Sciatic nerve (tissue), 2 donors: ENCODE measurements around the gene GPR15. TPM values are rescaled to one million over a fixed set of nuclear protein-coding genes. Genes with fewer than 3 reads are reported as not detected.

Experiments
- ATAC-seq: fragments of 200-7000 bp; cut with Tn5 transposase; one replicate; pipeline ENCODE4 v1.9.1; 2020; ENCODE audit warnings: mild to moderate bottlenecking, moderate library complexity
- DNase-seq: peaks from one replicate; pipeline ENCODE4 v3.0.0-alpha.2; 2020; ENCODE audit warnings: low spot score
- intact Hi-C: fragments of 100-400 bp; cut with DNase I; formaldehyde crosslinking; loops from one replicate; pipeline ENCODE4 v1.14.2; 2022
- total RNA-seq: library from RNA; stranded (reverse); fragmentation: NEBNext Ultra II Directional; extraction: Animal tissue kit (Norgen Biotek cat#: 25700); gene quantifications from one replicate; pipeline ENCODE4 v1.2.1, GENCODE V29; 2021
- donor health status: DM: no; HTN: no; CAD: no.
- donor health status: DM: no; HTN: no; CAD: no.

The GPR15 gene
- total RNA-seq, 1 donor from 2014 or later, result 0.36 TPM

DNA sequence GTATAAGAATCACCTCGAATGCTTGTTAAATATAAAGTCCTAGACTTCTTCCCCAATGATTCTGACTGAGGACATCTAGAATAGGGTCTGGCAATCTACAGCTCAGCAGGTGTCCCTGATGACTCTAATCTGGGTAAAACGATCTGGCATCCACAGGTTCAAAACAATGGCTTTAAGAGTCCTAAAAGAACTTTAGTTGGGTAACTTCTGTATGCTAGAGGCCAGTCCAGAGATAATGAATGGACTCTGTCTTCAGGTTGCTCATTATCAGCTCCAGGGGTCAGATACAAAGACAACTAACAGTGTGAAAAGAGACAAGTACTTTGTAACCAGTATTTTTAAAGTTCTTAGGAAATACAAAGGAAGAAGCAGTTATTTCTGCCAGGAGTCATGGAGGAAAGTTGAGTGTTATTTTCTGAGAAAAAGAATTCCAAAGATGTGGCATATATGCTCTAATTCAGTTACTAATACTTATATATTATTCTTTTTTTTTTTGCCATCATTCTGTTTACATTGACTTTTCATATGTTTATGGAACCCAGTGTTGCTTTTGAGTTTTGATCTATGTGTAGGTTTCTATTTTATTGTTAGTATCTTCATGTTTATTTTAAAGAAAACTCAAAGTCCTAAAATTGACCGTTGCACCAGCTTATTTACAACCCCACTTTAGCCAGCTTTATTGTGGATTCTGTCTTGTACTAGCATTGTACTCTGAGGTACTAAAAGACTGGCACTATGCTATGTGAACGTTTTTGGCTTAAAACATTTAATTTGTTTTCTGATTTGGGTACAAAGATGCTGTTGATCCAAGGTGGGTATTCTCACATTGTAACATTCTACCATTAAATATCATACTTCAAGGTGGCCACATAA, 3.1 kb upstream of the GPR15 start:
- DNase-seq (no peak), ATAC-seq (no peak)
- intact Hi-C loops, result no loop called here

DNA sequence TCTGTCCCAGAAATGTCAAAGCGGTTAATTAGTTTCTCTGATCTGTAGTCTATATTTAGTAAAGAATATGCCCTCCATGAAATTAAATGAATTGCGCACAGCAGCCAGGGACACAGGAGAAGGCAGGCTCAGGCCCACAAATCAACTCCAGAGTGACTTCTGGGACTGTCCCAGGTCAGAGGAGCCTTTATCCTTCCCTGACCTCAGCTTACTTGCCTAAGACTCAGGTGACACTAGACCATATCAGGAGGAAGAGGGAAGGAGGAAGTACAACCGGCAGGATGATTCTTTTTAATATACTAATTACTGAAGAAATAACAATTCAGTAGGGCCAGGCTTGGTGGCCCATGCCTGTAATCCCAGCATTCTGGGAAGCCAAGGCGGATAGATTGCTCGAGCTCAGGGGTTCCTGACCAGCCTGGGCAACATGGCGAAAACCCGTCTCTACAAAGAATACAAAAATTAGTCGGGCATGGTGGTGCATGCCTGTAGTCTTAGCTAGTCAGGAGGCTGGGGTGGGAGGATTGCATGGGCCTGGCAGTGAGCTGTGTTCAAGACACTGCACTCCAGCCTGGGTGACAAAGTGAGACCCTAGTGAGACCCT, 1.8 kb upstream of the GPR15 start:
- DNase-seq (no peak), ATAC-seq (no peak)
- intact Hi-C loops, result no loop called here

DNA sequence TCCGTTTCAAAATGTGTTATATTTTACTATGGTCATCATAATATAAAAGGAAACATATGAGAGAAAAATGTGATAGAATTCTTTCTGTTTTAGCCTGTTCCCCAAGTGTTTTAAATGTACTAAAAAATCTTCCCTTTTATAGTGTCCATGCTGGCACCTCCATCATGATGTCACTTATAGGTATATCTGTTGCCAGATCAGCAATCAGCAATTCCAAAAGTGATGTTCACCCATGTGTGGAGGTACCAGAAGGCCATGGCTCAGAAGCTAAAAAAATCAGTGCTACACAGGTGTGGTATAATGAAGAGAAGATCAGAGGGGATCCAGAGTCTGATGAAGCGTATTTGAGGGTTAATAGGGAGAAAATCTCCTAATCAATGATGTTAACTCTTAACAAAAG, 1.1 kb upstream of the GPR15 start:
- intact Hi-C loops, result no loop called here
- ATAC-seq (no peak), DNase-seq (no peak)

DNA sequence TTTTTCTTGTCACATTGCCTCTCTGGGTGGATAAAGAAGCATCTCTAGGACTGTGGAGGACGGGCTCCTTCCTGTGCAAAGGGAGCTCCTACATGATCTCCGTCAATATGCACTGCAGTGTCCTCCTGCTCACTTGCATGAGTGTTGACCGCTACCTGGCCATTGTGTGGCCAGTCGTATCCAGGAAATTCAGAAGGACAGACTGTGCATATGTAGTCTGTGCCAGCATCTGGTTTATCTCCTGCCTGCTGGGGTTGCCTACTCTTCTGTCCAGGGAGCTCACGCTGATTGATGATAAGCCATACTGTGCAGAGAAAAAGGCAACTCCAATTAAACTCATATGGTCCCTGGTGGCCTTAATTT, 478 bp downstream of the GPR15 start:
- intact Hi-C loops, result no loop called here
- DNase-seq (no peak), ATAC-seq (no peak)

DNA sequence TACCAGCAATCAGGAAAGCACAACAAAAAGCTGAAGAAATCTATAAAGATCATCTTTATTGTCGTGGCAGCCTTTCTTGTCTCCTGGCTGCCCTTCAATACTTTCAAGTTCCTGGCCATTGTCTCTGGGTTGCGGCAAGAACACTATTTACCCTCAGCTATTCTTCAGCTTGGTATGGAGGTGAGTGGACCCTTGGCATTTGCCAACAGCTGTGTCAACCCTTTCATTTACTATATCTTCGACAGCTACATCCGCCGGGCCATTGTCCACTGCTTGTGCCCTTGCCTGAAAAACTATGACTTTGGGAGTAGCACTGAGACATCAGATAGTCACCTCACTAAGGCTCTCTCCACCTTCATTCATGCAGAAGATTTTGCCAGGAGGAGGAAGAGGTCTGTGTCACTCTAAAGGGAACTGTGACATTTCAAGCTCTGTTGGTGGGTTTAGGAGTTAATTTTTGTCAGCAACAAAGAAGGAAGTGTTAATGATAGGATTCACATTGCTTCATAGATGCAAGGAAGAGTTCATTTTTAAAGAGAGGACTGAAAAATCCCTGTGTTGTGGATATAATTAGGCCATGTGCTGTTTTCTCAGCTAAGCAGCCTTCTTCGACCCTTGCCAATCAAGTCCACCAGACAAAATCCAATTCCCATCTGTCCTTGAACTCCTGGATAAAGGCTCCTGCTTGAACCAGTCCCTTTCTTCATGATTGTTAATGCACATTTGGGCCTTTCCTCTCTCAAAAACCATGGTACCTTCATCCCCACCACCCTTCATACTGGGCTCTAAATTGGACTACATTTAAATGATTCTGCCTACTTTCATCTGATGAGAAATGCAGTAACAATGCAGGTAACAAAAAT, 1.2 kb downstream of the GPR15 start:
- no peak for ATAC-seq
- no peak for DNase-seq
- intact Hi-C loops, result no loop called here

DNA sequence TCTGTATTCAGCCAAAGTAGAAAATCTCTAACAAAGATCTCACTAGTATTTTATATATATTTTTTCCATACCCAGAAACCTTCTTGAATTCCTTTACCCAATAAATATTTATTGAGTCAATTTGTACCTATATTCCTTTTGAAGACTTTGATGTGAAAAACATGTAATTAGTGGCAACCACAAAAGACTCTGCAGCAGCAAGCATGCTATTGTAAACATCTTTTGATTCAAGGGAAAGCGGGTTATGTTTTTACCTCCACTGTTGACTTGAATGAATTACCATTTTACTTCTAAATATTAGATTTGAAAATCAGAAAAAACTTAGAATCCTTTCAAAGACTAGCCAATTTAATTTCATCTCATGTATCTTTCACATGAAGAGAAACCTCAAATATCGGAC, 2.4 kb downstream of the GPR15 start:
- intact Hi-C loops, result no loop called here
- ATAC-seq, result no peak
- DNase-seq, result no peak

DNA sequence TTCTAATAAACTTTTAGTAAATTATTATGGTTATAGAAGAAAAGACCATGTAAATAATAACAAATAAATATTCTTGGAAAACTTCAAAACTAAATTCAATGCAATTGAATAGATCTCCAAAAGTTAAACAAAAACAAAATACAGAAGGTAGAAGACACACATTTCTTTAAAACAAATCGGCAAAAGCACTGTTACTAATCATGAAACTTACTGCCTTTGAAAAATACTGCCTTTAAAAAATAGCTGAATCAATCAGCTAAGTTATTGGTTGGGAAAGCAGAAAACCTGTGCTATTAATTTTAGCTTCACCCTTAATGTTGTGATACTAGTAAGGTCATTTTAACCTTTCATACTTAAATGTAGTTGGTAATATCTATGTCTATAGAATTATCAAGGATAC, 3.0 kb downstream of the GPR15 start:
- DNase-seq (no peak), ATAC-seq (no peak)
- intact Hi-C loops, result no loop called here

DNA sequence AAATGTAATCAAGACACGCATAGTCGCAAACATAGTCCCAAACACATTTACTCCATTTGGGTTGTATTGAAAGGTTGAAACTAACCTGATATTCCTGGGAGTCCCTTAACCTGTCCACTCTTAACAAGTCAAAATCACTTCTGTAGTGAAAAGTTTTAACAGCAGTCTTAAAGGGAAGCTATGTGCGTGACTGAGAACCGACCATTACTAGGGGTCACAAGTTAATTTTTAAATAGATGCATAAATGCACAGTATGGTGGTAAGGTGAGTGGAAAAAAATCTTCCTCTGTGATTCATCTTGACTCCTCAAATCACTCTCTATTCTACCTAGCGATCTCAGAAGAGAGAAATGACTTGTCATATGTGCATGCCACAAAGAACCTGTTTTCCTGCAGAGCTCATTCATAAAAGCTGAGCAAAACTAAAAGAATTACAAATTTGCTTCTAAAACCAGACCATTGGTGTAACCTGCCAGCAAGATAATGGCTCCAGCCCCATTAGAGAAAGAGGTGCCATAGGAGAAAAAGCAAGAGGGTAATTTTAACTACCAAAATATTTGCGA, 4.8 kb downstream of the GPR15 start:
- ATAC-seq (no peak), DNase-seq (no peak)
- intact Hi-C loops, result no loop called here

DNA sequence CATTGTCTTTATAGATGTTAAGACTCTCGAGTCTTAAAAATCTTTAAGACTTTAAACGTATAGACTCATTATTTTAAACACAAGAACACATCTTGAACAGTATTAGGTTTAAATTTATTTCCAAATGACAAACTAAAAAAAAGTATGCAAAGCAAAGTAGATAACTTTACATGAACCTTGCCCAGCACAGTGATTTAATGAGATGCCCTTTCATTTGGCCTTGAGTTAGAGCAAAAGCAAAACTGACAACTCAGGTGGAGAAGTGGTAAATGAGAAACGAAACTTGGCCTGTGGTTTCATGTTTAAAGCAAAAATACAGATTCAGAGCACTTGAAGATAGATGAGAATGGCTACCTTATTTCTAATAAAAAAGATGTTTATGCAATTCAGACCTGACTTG, 8.6 kb downstream of the GPR15 start:
- no peak for DNase-seq
- no peak for ATAC-seq
- intact Hi-C loops, result no loop called here

DNA sequence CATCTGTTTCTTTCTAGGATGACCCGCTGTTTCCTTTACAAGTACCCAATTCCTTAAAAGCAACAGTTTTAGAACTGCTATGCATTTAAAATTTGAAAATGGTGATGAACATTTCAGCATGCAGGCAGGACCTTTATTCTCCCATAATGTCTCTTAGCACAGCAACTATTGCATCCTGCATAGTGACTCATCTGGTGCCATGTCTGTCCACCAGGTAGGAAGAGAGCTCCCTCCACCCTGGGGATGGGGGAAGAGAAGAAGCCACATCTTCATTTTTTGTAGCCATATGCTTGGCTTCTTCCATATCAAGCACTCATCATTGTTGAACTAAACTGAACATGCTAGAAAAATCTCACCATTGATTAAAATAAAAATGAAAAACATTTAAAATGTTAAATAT, 9.9 kb downstream of the GPR15 start:
- DNase-seq (no peak), ATAC-seq (no peak)
- intact Hi-C loops, result no loop called here

DNA sequence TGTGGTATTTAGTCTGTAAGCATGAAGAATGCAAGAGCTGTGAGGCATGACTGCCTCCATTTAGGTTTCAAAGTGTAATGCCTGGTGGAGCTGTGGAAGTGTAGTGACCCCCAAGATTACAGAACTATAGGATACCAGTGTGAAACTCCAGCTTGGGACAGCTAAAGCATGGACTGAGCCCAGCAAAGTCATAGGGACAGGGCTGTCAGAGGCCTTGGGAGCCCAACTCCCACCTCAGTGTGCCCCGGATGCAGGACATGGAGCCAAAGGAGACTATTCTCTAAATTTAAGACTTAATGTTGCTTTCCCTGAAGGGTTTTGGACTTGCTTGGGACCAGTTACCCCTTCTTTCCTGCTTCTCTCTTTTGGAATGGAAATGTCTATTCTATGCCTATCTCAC, 10.8 kb downstream of the GPR15 start:
- intact Hi-C loops, result no loop called here
- no peak for ATAC-seq
- DNase-seq, result no peak

DNA sequence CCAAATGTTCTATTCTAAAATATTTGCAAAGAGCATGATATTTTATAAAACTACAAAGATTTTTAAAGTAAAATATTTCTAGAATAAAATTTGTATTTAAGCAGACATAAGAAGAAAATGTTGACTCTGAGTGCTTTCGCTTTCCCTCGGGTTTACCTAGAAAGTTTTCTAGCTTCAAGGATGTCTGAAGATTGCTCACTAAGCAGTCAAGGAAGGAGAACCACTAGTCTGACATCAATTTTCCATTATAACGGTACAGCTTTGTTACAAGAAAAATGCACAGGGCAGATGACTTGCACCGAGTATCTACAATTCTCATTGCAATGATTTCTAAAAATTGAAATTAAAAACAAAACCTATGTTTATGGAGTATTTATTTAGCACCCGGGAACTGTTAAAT, 14.2 kb downstream of the GPR15 start:
- intact Hi-C loops, result no loop called here
- DNase-seq (no peak), ATAC-seq (no peak)

DNA sequence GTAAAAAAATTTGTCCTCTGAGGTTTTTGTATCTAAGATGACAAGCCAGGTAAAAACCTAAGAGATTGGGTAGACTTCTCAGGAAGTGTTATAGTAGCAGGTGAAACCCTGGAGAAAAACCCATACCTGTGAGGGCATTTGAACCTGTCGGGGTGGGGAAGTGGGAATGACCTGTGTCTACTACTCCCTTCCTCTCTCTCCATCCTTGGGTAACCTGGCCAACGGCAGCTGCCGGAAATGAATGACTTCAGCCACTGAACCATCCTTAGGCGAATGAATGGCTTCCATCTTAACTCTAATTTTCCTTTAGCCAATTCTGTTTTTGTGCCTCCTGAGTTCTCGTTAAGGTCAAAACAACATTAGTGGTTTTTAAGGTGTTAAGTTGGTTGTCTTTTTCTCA, 16.8 kb downstream of the GPR15 start:
- no peak for DNase-seq
- ATAC-seq, result no peak
- intact Hi-C loops, result no loop called here

DNA sequence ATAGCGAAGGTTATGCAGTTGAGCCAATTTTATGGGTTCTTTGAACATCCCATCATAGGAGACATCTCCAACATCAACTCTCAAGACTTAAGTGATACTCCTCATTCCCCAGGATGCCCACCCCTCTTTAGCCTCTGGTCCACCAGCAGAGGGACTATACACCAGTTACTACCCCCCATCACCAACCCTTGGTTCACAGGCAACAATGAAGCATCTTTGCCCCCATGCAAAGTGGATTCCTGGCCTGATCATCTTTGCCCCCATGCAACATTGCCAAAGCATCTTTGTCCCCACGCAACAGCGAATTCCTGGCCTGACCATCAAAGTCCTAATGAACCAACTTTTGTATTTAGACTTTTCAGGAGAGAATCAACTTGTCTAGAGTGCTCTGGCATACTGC, 19.1 kb downstream of the GPR15 start:
- DNase-seq, result no peak
- ATAC-seq, result no peak
- intact Hi-C loops, result no loop called here

DNA sequence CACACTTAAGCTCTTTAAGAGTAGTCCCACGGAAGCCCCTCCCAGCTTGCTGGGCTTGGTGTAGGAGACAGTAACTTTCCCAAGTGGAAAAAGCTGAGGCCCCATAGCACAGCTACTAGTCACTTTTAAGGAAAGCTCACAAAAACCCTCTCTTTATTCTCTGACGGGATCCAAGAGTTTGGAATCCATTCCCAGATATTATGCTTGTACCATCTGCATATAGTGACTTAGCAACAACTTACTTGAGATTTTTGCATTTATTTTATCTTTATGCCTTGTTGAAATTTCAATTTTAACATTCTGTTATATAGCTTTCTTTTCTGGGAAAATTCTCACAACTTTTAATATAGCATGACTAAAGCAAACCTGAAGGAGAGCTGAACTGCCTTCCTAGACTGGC, 19.5 kb downstream of the GPR15 start:
- intact Hi-C loops, result no loop called here
- DNase-seq (no peak), ATAC-seq (no peak)

DNA sequence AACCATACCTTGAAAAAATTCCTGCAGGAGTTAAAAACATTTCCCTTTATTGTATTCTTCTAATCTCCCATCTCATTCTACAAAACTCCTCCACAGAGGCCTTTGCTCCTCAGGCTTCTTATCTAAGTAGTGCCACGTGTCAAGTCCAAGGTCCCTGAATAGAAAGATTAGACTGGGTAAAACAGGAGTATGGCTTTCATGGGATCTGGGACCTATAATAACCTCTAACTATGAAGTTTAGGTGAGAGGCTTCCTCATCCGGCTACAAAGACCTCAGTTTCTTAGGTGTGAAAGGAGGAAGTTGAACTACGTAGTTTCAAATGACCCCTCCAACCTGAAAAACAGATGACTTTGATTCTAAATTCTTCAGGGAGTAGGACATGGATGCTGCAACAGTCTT, 20.0 kb downstream of the GPR15 start:
- intact Hi-C loops, result no loop called here
- ATAC-seq (no peak), DNase-seq (no peak)

DNA sequence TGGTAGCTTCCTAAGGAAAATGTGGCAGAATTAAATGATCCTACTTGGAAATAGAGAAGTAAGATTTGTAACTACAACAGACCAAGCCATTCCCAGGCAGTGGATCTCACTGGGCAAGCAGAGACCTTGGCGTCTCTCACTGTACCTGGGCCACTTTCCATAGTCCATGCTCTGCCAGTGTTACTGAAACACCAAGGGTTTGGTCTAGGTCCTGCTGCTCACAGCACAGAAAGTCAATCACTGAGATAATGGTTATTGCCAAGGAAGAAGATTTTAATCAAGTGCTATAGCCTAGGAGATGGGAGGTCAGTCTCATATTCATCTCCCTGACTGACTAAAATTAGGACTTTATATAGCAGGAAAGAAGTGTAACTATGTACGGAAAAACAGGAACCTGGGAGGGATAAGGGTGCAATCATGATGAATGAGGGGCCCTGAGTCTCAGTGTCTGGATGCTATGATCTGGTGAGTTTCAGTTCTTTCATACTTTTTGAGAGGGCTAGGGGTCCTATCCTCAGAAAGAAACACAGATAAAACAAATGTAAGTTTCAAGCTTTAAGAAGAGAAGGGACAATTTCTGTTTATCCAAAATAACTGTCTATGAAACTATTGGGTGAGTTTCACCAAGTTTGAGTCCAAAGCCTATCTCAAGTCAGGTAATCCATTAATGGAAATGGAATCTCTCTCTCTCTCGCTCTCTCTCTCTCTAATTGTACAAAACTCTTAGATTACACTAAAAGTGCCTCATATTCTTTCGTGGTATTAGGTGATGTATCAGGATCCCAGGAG, 20.6 kb downstream of the GPR15 start:
- DNase-seq, result no peak
- ATAC-seq, result no peak
- intact Hi-C loops, result no loop called here

DNA sequence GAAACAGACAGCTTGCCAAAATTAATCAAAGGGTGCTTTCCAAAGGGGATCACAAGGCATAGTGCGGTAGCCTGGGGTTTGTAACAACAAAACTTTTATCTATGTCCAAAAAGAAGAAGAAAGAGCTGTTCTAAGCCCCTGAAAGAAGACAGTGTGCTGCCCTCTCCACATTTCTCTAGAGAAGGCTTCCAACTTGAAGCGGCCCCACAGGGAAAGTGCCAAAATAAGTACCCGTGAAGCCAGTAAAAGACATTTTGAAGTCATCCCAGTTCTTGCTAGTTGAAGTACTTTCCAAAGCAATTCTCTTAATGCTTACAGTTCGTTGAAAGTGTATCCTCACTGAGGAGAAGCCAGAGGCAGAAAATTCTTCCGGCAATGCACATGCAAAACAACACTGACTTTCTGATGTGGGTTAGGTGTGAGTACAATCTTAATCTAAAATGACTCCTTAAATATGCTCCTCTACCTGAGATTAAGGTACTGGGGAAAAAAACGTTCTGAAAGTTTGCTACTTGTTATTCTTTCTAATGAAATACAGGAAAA, 21.3 kb downstream of the GPR15 start:
- DNase-seq (no peak), ATAC-seq (no peak)
- intact Hi-C loops, result no loop called here

DNA sequence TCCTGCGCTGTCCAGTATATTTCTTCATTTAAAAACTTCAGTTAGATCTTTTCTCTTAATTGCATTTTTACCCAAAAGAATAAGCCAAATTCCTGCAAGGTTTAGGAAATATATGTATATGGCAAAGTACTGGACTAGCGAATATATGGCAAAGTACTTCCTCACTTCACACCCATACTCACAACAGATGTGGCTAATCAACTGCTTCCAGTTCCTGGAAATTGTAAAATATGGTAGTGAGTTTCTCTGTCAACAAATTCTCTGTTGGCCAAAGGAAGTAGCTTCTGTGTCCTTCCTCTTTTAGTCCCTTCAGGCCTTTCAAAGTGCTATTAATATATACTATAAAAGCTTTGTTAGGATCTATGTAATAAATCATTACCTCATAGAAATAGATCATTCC, 22.0 kb downstream of the GPR15 start:
- intact Hi-C loops, result no loop called here
- DNase-seq (no peak), ATAC-seq (peak; percentile 50)
